GM23248 (cell line): ENCODE data around the gene REXO1. TPM values are rescaled to one million over a fixed set of nuclear protein-coding genes. Genes with fewer than 3 reads are reported as not detected.

Experiments
- DNase-seq: peaks from one replicate; pipeline ENCODE4 v3.0.0-alpha.2; 2015
- H2AFZ ChIP-seq: fragments of 200-600 bp; sonication (generic); 2 replicates; pipeline ENCODE4 v1.6.1; 2016; ENCODE audit warnings: antibody characterized with exemption
- H3F3A ChIP-seq: fragments of 200-600 bp; sonication (generic); 2 replicates; pipeline ENCODE4 v1.6.1; 2016; ENCODE audit warnings: mild to moderate bottlenecking, antibody characterized with exemption, mixed run types; ENCODE audit not compliant: insufficient read depth
- H3K27ac ChIP-seq: fragments of 200-600 bp; sonication (generic); 2 replicates; pipeline ENCODE4 v1.5.1; 2016; ENCODE audit warnings: mild to moderate bottlenecking
- H3K27me3 ChIP-seq: fragments of 200-600 bp; sonication (generic); replicated peaks from 2 replicates; pipeline ENCODE4 v1.6.1; 2016; ENCODE audit warnings: mild to moderate bottlenecking; ENCODE audit not compliant: insufficient read depth
- H3K36me3 ChIP-seq: fragments of 200-600 bp; sonication (generic); 2 replicates; pipeline ENCODE4 v1.6.1; 2016; ENCODE audit warnings: low read depth, mild to moderate bottlenecking
- H3K4me1 ChIP-seq: fragments of 200-600 bp; sonication (generic); 2 replicates; pipeline ENCODE4 v1.6.1; 2016; ENCODE audit warnings: mild to moderate bottlenecking; ENCODE audit not compliant: insufficient read depth
- H3K4me2 ChIP-seq: fragments of 200-600 bp; sonication (generic); one replicate; pipeline ENCODE4 v1.6.1; 2016; ENCODE audit warnings: mild to moderate bottlenecking; ENCODE audit not compliant: unreplicated experiment
- H3K4me3 ChIP-seq: fragments of 200-600 bp; sonication (generic); 2 replicates; pipeline ENCODE4 v1.5.1; 2016; ENCODE audit warnings: mild to moderate bottlenecking
- H3K79me2 ChIP-seq: fragments of 200-600 bp; sonication (generic); 2 replicates; pipeline ENCODE4 v1.6.1; 2016; ENCODE audit warnings: mild to moderate bottlenecking; ENCODE audit not compliant: insufficient read depth
- H3K9ac ChIP-seq: fragments of 200-600 bp; sonication (generic); 2 replicates; pipeline ENCODE4 v1.6.1; 2016; ENCODE audit warnings: mild to moderate bottlenecking
- H3K9me2 ChIP-seq: fragments of 200-600 bp; sonication (generic); 2 replicates; pipeline ENCODE4 v1.6.1; 2016; ENCODE audit warnings: mixed run types, mild to moderate bottlenecking, moderate library complexity; ENCODE audit not compliant: insufficient read depth
- H3K9me3 ChIP-seq: fragments of 200-600 bp; sonication (generic); one replicate; pipeline ENCODE4 v1.6.1; 2017; ENCODE audit warnings: low read depth
- H4K20me1 ChIP-seq: fragments of 200-600 bp; sonication (generic); 2 replicates; pipeline ENCODE4 v1.6.0; 2016; ENCODE audit not compliant: insufficient read depth
- EZH2 ChIP-seq: fragments of 200-600 bp; sonication (generic); IDR thresholded peaks from 2 replicates; pipeline ENCODE4 v1.6.1; 2018; ENCODE audit warnings: antibody characterized with exemption, mild to moderate bottlenecking; ENCODE audit not compliant: insufficient read depth, poor library complexity, severe bottlenecking
- EZH2phosphoT487 ChIP-seq: fragments of 200-600 bp; sonication (generic); IDR thresholded peaks from 2 replicates; pipeline ENCODE4 v1.6.1; 2018; ENCODE audit warnings: antibody characterized with exemption, moderate library complexity, mild to moderate bottlenecking, low read depth; ENCODE audit not compliant: insufficient read depth
- WGBS, 2 experiments: methylation state at CpG; one replicate each; pipeline ENCODE4 v1.1.6; 2015 to 2017; ENCODE audit warnings: low lambda C conversion rate in 2 of 2, low coverage in 1 of 2; ENCODE audit errors: missing lambda C conversion rate in 2 of 2; 5-methylcytosine and 5-hydroxymethylcytosine counted together
- in situ Hi-C: fragments of 300-500 bp; cut with MboI; formaldehyde crosslinking; loops from 2 replicates; pipeline ENCODE4 v1.15.0; 2020
- polyA plus RNA-seq: library from polyadenylated mRNA; unstranded; fragments of >200 nt; fragmentation: Nextera tagmentation; extraction: Ambion mirVana; gene quantifications from 2 replicates; pipeline ENCODE4 v1.2.1, GENCODE V29; 2016
- total RNA-seq: library from RNA; depleted of rRNA; stranded (reverse); fragments of >200 nt; shearing (Covaris generic); gene quantifications from 2 replicates; pipeline ENCODE4 v1.2.3, GENCODE V29; 2014

REXO1 gene
- total and polyA plus RNA-seq, 2 experiments from 2014 or later = 4.9 to 5.2 TPM

- no peaks in the 10 kb centered on the region for H3K9me3 ChIP-seq
- TF ChIP-seq EZH2 (no peak), EZH2phosphoT487 (no peak)
- no peak overlapping the region for H3K9ac ChIP-seq
- H3K9me2 ChIP-seq = no peaks in the 10 kb centered on the region
- in situ Hi-C loops = no loop called here
- no peak overlapping the region for H2AFZ ChIP-seq
- no peak overlapping the region for H3K27ac ChIP-seq
- peaks cover 93% of the 10 kb centered on the region for H3K79me2 ChIP-seq
- 64 to 66% methylated on average over 16 to 19 of the region's 19 CpGs for WGBS, 2 experiments
- H3K4me1 ChIP-seq = peaks cover 9% of the 10 kb centered on the region
- peak; percentile 36 for DNase-seq
- peaks cover 6% of the 10 kb centered on the region; the same call in 1 of the 2 replicates for H3F3A ChIP-seq
- H3K36me3 ChIP-seq = no peaks in the 10 kb centered on the region
- H3K4me2 ChIP-seq = no peak overlapping the region
- no peak overlapping the region for H3K4me3 ChIP-seq
- no peaks in the 10 kb centered on the region for H4K20me1 ChIP-seq
- no peaks in the 10 kb centered on the region for H3K27me3 ChIP-seq
Measured at GRCh38 chr19:1844513-1845124, 3.7 kb downstream of the REXO1 start.

GRCh38 chr19:1843646-1844394, 4.5 kb downstream of the REXO1 start:
- Histone ChIP-seq H4K20me1 (no peaks in the 10 kb centered on the region), H3K9ac (no peak overlapping the region), H3K4me1 (peaks cover 9% of the 10 kb centered on the region), H3F3A (no peaks in the 10 kb centered on the region), H3K27me3 (no peaks in the 10 kb centered on the region), H2AFZ (no peak overlapping the region), H3K36me3 (no peaks in the 10 kb centered on the region), H3K27ac (no peak overlapping the region), H3K4me3 (no peak overlapping the region), H3K9me3 (no peaks in the 10 kb centered on the region), H3K9me2 (no peaks in the 10 kb centered on the region), H3K79me2 (peaks cover 94% of the 10 kb centered on the region), H3K4me2 (no peak overlapping the region)
- DNase-seq = peak; percentile 34
- TF ChIP-seq EZH2 (no peak), EZH2phosphoT487 (no peak)
- WGBS, 2 experiments = 75 to 76% methylated on average over 25 of the region's 25 CpGs
- in situ Hi-C loops = no loop called here

- Histone ChIP-seq H4K20me1 (no peaks in the 10 kb centered on the region), H3K36me3 (no peaks in the 10 kb centered on the region), H3K4me2 (no peak overlapping the region), H3K4me1 (peaks cover 9% of the 10 kb centered on the region), H3F3A (no peaks in the 10 kb centered on the region), H3K79me2 (peaks cover 100% of the 10 kb centered on the region), H3K9ac (no peak overlapping the region), H2AFZ (no peak overlapping the region), H3K27me3 (no peaks in the 10 kb centered on the region), H3K9me3 (no peaks in the 10 kb centered on the region), H3K4me3 (no peak overlapping the region), H3K27ac (no peak overlapping the region), H3K9me2 (no peaks in the 10 kb centered on the region)
- no peak for TF ChIP-seq EZH2
- TF ChIP-seq EZH2phosphoT487 = no peak
- WGBS, 2 experiments = 80 to 86% methylated on average over 13 to 18 of the region's 22 CpGs
- no peak for DNase-seq
- in situ Hi-C loops = no loop called here
Measured at GRCh38 chr19:1843116-1843515, 5.2 kb downstream of the REXO1 start.

GRCh38 chr19:1841209-1841924, 6.9 kb downstream of the REXO1 start:
- Histone ChIP-seq H3K9me2 (no peaks in the 10 kb centered on the region), H3K27me3 (no peaks in the 10 kb centered on the region), H3K36me3 (no peaks in the 10 kb centered on the region), H3F3A (no peaks in the 10 kb centered on the region), H3K4me3 (no peak overlapping the region), H3K79me2 (peaks cover 100% of the 10 kb centered on the region), H3K9ac (no peak overlapping the region), H3K4me1 (peaks cover under 1% of the 10 kb centered on the region; the same call in 1 of the 2 replicates), H4K20me1 (no peaks in the 10 kb centered on the region), H2AFZ (no peak overlapping the region), H3K27ac (no peak overlapping the region), H3K4me2 (no peak overlapping the region), H3K9me3 (no peaks in the 10 kb centered on the region)
- TF ChIP-seq EZH2 (no peak), EZH2phosphoT487 (no peak)
- in situ Hi-C loops = no loop called here
- no peak for DNase-seq
- 84 to 85% methylated on average over 29 to 35 of the region's 35 CpGs for WGBS, 2 experiments
